Superior temporal gyrus (tissue), 1 donor: Measurements from ENCODE around the gene KCNJ1.

Experiments
- DNase-seq: peaks from one replicate; pipeline ENCODE4 v3.0.0-alpha.2; 2016; ENCODE audit errors: extremely low spot score

KCNJ1 gene

GRCh38 chr11:128901653-128902514, 34.8 kb upstream of the KCNJ1 start:
- no peak for DNase-seq

- no peak for DNase-seq
These were observed 33.4 kb upstream of the KCNJ1 start for GRCh38 chr11:128900468-128900867.

GRCh38 chr11:128898580-128899344, 31.7 kb upstream of the KCNJ1 start:
- no peak for DNase-seq

GRCh38 chr11:128897826-128898225, 30.7 kb upstream of the KCNJ1 start:
- no peak for DNase-seq

GRCh38 chr11:128896356-128896755, 29.3 kb upstream of the KCNJ1 start:
- no peak for DNase-seq

- no peak for DNase-seq
These were observed 28.4 kb upstream of the KCNJ1 start for GRCh38 chr11:128895526-128895925.

GRCh38 chr11:128894685-128895084, 27.6 kb upstream of the KCNJ1 start:
- no peak for DNase-seq

- DNase-seq = no peak
These were observed 27.2 kb upstream of the KCNJ1 start for GRCh38 chr11:128894286-128894681.

GRCh38 chr11:128893578-128894285, 26.6 kb upstream of the KCNJ1 start:
- no peak for DNase-seq

- DNase-seq = no peak
These were observed 25.9 kb upstream of the KCNJ1 start for GRCh38 chr11:128892866-128893565.

- DNase-seq = no peak
These were observed 24.9 kb upstream of the KCNJ1 start for GRCh38 chr11:128891913-128892398.

- DNase-seq = no peak
These were observed 23.7 kb upstream of the KCNJ1 start, which contains the start of gene KCNJ5 for GRCh38 chr11:128890543-128891368. TSS of gene KCNJ5 (plus strand) at chr11:128891356. CDS start at chr11:128911274, 19,918 bp downstream.

GRCh38 chr11:128890216-128890542, 23.1 kb upstream of the KCNJ1 start:
- DNase-seq = no peak

GRCh38 chr11:128889657-128890213, 22.6 kb upstream of the KCNJ1 start:
- DNase-seq = no peak

GRCh38 chr11:128888034-128888985, 21.2 kb upstream of the KCNJ1 start:
- no peak for DNase-seq

- DNase-seq = no peak
These were observed 19.5 kb upstream of the KCNJ1 start for GRCh38 chr11:128886406-128887124.

- DNase-seq = peak; percentile 86
These were observed 17.7 kb upstream of the KCNJ1 start for GRCh38 chr11:128884703-128885338.

- no peak for DNase-seq
These were observed 17.0 kb upstream of the KCNJ1 start for GRCh38 chr11:128884054-128884453.
